HCT116 (cell line): ENCODE data around the gene GCC1.

ENCODE experiments used
- POLR2A ChIP-seq: IDR thresholded peaks from 2 replicates; pipeline ENCODE4 v1.7.0; 2011; ENCODE audit warnings: borderline replicate concordance; ENCODE audit not compliant: insufficient read depth, insufficient read length; ENCODE audit errors: extremely low read depth
- SIN3A ChIP-seq: IDR thresholded peaks from 2 replicates; pipeline ENCODE4 v1.6.1; 2012; ENCODE audit warnings: low read depth
- TF ChIP-seq, protein P1 (sequence below), 3 experiments: fragments of 200-600 bp in 1 of 3; sonication (generic) in 1 of 3; IDR thresholded peaks in 2 of 3; conservative IDR thresholded peaks in 1 of 3; 2 replicates each; pipeline ENCODE4 v1.5.1; 2012 to 2017; ENCODE audit warnings: low read depth in 2 of 3, low read length in 2 of 3, antibody characterized with exemption in 1 of 3, borderline replicate concordance in 1 of 3, control low read depth in 1 of 3, mild to moderate bottlenecking in 1 of 3, mixed read lengths in 1 of 3, mixed run types in 1 of 3, moderate library complexity in 1 of 3; ENCODE audit not compliant: insufficient read depth in 1 of 3
- TF ChIP-seq, protein P2 (sequence below): IDR thresholded peaks from 2 replicates; pipeline ENCODE4 v1.6.1; 2012
- TF ChIP-seq, protein P3 (sequence below): IDR thresholded peaks from 2 replicates; pipeline ENCODE4 v1.6.1; 2012

DNA sequence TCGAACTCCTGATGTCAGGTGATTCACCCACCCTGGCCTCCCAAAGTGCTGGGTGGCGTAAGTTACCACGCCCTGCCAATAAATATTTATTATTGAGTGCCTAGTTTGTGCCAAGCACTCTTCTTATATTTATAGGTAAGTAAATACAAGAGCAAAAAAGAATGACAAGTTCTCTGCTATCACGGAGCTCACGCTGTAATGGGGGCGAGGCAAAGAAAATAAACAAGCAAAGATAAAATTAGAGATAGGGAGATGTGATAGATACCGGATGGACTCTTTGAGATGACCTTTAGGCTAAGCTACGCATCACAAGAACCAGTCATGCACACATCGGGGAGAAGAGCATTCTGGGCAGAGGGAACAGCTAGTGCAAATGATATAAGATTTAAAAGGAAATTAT lies 46.3 kb downstream of the GCC1 start:
- TF ChIP-seq, protein P1, sequence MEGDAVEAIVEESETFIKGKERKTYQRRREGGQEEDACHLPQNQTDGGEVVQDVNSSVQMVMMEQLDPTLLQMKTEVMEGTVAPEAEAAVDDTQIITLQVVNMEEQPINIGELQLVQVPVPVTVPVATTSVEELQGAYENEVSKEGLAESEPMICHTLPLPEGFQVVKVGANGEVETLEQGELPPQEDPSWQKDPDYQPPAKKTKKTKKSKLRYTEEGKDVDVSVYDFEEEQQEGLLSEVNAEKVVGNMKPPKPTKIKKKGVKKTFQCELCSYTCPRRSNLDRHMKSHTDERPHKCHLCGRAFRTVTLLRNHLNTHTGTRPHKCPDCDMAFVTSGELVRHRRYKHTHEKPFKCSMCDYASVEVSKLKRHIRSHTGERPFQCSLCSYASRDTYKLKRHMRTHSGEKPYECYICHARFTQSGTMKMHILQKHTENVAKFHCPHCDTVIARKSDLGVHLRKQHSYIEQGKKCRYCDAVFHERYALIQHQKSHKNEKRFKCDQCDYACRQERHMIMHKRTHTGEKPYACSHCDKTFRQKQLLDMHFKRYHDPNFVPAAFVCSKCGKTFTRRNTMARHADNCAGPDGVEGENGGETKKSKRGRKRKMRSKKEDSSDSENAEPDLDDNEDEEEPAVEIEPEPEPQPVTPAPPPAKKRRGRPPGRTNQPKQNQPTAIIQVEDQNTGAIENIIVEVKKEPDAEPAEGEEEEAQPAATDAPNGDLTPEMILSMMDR (IDR thresholded peaks at IDR 0.05 in 2 of 3, conservative IDR thresholded peaks at IDR 0.05 in 1 of 3; ENCODE audit: borderline replicate concordance in 1 of 3, insufficient read depth in 1 of 3, low read depth in 2 of 3, low read length in 2 of 3), result no peak
- TF ChIP-seq, protein P2, sequence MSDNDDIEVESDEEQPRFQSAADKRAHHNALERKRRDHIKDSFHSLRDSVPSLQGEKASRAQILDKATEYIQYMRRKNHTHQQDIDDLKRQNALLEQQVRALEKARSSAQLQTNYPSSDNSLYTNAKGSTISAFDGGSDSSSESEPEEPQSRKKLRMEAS, result no peak
- no peak for TF ChIP-seq POLR2A
- TF ChIP-seq, protein P3, sequence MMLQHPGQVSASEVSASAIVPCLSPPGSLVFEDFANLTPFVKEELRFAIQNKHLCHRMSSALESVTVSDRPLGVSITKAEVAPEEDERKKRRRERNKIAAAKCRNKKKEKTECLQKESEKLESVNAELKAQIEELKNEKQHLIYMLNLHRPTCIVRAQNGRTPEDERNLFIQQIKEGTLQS, result no peak
- TF ChIP-seq SIN3A, result no peak
